ENCODE data around the gene CBX1. TPM values are rescaled to one million over a fixed set of nuclear protein-coding genes. Genes with fewer than 3 reads are reported as not detected.

CBX1 gene
- total RNA-seq (10 to 100 TPM; 28.5 to 56.3 (median 39.5) TPM), polyA plus RNA-seq (10 to 100 TPM; 13.2 to 49.9 (median 28.6) TPM)
- long read RNA-seq, donor 1, transcript CBX1-201 (5 exons, 2,232 nt) = major isoform, 10 of 10 reads
- long read RNA-seq, donor 1, partial matches to known transcripts = 0 of 10 reads
- long read RNA-seq, donor 1, other reads (novel, unspliced or antisense) = 0 of 10 reads
- long read RNA-seq, donor 2, transcript CBX1-201 (5 exons, 2,232 nt) = major isoform, 5 of 15 reads
- long read RNA-seq, donor 2, partial matches to known transcripts = 10 of 15 reads
- long read RNA-seq, donor 2, other reads (novel, unspliced or antisense) = 0 of 15 reads
- long read RNA-seq, donor 3, transcript CBX1-201 (5 exons, 2,232 nt) = major isoform, 11 of 12 reads
- long read RNA-seq, donor 3, partial matches to known transcripts = 0 of 12 reads
- long read RNA-seq, donor 3, other reads (novel, unspliced or antisense) = 0 of 12 reads
- long read RNA-seq, donor 4, partial matches to known transcripts = 12 of 16 reads
- long read RNA-seq, donor 4, other reads (novel, unspliced or antisense) = 2 of 16 reads
- long read RNA-seq, donor 5, transcript CBX1-201 (5 exons, 2,232 nt) = major isoform, 5 of 11 reads
- long read RNA-seq, donor 5, partial matches to known transcripts = 1 of 11 reads
- long read RNA-seq, donor 5, other reads (novel, unspliced or antisense) = 5 of 11 reads
- long read RNA-seq, donor 6, partial matches to known transcripts = 13 of 15 reads
- long read RNA-seq, donor 6, other reads (novel, unspliced or antisense) = 0 of 15 reads
- long read RNA-seq, donor 7, transcript CBX1-201 (5 exons, 2,232 nt) = major isoform, 7 of 7 reads
- long read RNA-seq, donor 7, partial matches to known transcripts = 0 of 7 reads
- long read RNA-seq, donor 7, other reads (novel, unspliced or antisense) = 0 of 7 reads
- long read RNA-seq, donor 8, transcript CBX1-201 (5 exons, 2,232 nt) = major isoform, 15 of 16 reads
- long read RNA-seq, donor 8, partial matches to known transcripts = 0 of 16 reads
- long read RNA-seq, donor 8, other reads (novel, unspliced or antisense) = 0 of 16 reads
- long read RNA-seq, donor 9, transcript CBX1-201 (5 exons, 2,232 nt) = major isoform, 6 of 15 reads
- long read RNA-seq, donor 9, partial matches to known transcripts = 8 of 15 reads
- long read RNA-seq, donor 9, other reads (novel, unspliced or antisense) = 0 of 15 reads
- long read RNA-seq, donor 10, transcript CBX1-201 (5 exons, 2,232 nt) = major isoform, 6 of 8 reads
- long read RNA-seq, donor 10, partial matches to known transcripts = 0 of 8 reads
- long read RNA-seq, donor 10, other reads (novel, unspliced or antisense) = 0 of 8 reads

DNA sequence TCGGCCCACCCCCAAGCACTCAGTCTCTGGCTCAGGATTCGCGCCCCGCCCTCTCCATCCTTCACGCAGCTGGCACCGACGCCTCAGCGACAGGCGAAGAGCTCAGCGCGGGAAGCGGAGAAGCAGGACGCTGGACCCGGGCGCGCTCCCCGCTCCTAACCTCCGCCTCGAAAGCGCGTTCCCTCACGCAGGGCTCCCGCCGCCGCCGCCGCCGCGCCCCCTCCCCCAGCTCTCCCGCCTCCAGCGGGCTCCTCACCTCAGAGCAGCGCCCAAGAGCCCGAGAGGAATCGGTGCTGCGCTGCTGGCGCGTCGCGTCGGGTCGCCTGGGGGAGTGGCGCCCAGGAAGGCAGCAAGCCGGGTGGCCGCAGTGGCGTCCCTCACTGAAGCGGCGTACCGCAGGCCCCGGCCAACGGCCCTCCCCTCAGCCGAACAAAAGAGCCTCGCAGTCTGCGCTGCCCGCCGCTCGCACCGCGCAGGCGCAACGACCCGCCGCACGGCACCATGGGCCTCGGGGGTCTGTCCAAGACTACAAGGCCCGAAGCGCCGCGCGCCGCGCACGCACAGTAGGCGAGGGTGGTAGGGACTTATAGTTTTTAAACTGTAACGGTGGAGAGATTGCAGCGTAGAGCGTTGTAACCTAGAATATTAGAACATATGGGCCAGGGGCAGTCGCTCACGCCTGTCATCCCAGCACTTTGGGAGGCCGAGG, at the start of gene CBX1:
Gene CBX1, minus strand, starts transcription at position 467 of the 709 bp plus-strand sequence. CDS start 24,474 bp downstream, outside the sequence.
- Histone ChIP-seq H3K9me3 (replicated peaks in 1 of 3) (no peaks in the 10 kb centered on the region), H3K36me3 (replicated peaks in 1 of 2) (no peaks in the 10 kb centered on the region), H3K4me3 (peak within 1 kb of the TSS; percentile 35 to 95 (median 79)), H3K4me1 (replicated peaks in 1 of 2) (peaks cover 0 to 18% of the 10 kb centered on the region in 2 donors), H3K27ac (peak within 1 kb of the TSS; percentile 65 to 86 (median 77)), H3K27me3 (no peaks in the 10 kb centered on the region)
- TF ChIP-seq POLR2A (IDR thresholded peaks at IDR 0.05) = peak in 1 of 2 donors; percentile 58
- TF ChIP-seq, protein P1, sequence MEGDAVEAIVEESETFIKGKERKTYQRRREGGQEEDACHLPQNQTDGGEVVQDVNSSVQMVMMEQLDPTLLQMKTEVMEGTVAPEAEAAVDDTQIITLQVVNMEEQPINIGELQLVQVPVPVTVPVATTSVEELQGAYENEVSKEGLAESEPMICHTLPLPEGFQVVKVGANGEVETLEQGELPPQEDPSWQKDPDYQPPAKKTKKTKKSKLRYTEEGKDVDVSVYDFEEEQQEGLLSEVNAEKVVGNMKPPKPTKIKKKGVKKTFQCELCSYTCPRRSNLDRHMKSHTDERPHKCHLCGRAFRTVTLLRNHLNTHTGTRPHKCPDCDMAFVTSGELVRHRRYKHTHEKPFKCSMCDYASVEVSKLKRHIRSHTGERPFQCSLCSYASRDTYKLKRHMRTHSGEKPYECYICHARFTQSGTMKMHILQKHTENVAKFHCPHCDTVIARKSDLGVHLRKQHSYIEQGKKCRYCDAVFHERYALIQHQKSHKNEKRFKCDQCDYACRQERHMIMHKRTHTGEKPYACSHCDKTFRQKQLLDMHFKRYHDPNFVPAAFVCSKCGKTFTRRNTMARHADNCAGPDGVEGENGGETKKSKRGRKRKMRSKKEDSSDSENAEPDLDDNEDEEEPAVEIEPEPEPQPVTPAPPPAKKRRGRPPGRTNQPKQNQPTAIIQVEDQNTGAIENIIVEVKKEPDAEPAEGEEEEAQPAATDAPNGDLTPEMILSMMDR (IDR thresholded peaks at IDR 0.05) = peak in 1 of 6 experiments; percentile 1
- intact Hi-C loops (cut with DNase I) = no loop called here
- 0% methylated on average over 5 to 77 of the region's 79 CpGs for WGBS, 4 donors
- peak; percentile 92 to 95 (median 94) for DNase-seq

DNA sequence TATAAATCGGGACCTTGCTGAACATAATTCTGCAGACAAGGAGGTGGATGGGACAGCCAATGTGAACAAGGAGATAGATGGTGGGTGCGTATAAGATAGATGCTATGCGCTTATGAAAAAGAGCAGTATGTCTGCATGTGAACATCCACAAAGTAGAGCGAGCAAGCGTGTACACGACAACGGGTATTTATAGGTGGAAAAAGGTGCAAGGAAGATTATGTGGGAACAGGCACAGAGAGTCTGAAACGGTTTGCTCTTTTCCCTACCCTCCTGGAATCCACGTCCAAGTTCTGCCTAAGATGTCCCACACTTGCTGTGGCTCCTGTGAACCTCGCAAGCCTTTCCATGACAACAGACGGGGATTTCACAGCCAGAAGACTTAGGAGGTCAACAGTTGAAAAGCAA, 49.3 kb upstream of the CBX1 start:
- no peak overlapping the region for H3K27ac ChIP-seq
- no peaks in the 10 kb centered on the region for H3K4me1 ChIP-seq (replicated peaks in 1 of 2)
- TF ChIP-seq, protein P1 (IDR thresholded peaks at IDR 0.05) = no peak
- TF ChIP-seq POLR2A (IDR thresholded peaks at IDR 0.05) = no peak
- WGBS, 4 donors = 72 to 80% (median 74%) methylated on average over 11 of the region's 11 CpGs
- no peaks in the 10 kb centered on the region for H3K36me3 ChIP-seq (replicated peaks in 1 of 2)
- intact Hi-C loops (cut with DNase I) = loop anchor here in 1 of 2 donors (10.0 kb wide), 1 partner anchor 474 kb away; the partner anchor contains the start of gene HOXB9
- no peaks in the 10 kb centered on the region for H3K27me3 ChIP-seq
- no peaks in the 10 kb centered on the region for H3K9me3 ChIP-seq (replicated peaks in 1 of 3)
- DNase-seq = no peak
- H3K4me3 ChIP-seq = no peak overlapping the region

DNA sequence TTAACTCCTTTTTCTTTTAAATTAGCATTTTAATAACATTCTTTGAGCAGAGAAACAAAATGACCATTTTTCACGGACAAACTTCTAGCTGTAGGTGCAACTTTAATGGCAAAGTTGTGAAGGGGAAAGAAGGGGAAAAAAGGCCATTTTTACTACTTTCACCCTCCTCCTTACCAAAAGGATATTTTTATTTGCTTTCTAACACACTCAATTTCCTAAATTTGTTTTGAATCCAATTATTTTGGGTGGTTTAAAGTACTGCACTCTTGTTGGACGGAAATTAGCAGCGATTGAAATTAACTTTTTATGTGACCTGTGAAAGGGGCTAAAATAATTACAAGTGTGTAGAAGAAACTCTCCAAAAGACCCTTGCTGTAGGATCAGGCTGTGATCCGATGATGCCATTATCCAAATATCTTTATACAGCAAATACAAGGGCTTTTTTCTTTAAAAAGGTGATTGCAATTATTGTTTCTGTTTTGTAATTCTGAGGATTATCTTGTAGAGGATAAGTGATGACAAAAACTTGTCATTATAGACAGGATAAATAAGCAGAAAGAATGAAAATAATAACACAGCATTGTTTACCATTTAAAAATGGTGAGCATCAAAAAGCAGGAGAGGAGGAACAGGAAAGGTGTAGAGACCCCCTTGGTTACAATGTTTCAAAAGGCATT, 48.6 kb upstream of the CBX1 start:
- no peak for DNase-seq
- intact Hi-C loops (cut with DNase I) = loop anchor here in 1 of 2 donors (10.0 kb wide), 1 partner anchor 475 kb away; the partner anchor contains the start of gene HOXB9
- H3K27ac ChIP-seq = no peak overlapping the region
- TF ChIP-seq POLR2A (IDR thresholded peaks at IDR 0.05) = no peak
- TF ChIP-seq, protein P1 (IDR thresholded peaks at IDR 0.05) = no peak
- H3K9me3 ChIP-seq (replicated peaks in 1 of 3) = no peaks in the 10 kb centered on the region
- H3K4me1 ChIP-seq (replicated peaks in 1 of 2) = no peaks in the 10 kb centered on the region
- H3K36me3 ChIP-seq (replicated peaks in 1 of 2) = no peaks in the 10 kb centered on the region
- 79 to 86% (median 85%) methylated on average over 4 of the region's 4 CpGs for WGBS, 4 donors
- H3K27me3 ChIP-seq = no peaks in the 10 kb centered on the region
- no peak overlapping the region for H3K4me3 ChIP-seq
